MM.1S (cell line): Measurements from ENCODE around the gene ANKRD27.

ENCODE experiments used
- EZH2 ChIP-seq: fragments of 300-600 bp; sonication (generic); optimal IDR thresholded peaks from 2 replicates; pipeline ENCODE3; 2017; ENCODE audit warnings: low read depth, mild to moderate bottlenecking, antibody characterized with exemption, low read length, mixed read lengths
- EZH2phosphoT487 ChIP-seq: fragments of 300-600 bp; sonication (generic); IDR thresholded peaks from 2 replicates; pipeline ENCODE4 v1.6.1; 2018; ENCODE audit warnings: antibody characterized with exemption, low read length
- TF ChIP-seq, protein P1 (sequence below): fragments of 300-600 bp; sonication (generic); IDR thresholded peaks from 2 replicates; pipeline ENCODE4 v1.5.1; 2016; ENCODE audit warnings: antibody characterized with exemption, low read length, mixed read lengths

DNA sequence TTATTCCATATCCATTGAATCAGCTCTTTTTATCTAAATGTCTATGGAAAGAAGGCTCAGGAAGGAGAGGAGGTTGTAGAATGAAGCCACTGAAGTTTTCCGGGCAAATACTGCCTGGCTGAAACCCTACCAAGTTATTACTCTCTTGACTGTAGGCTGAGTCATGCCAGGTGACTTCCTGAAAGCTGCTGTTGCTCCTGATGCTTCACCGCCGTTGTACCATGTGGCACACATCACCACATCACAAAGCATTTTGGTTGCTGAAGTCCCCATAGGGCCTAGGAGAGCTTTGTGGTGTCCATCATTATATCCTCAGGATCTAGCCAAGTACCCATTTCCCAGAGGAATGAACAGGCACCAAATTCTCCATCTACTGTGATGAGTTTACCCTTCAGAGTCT lies 33.5 kb upstream of the ANKRD27 start:
- TF ChIP-seq, protein P1, sequence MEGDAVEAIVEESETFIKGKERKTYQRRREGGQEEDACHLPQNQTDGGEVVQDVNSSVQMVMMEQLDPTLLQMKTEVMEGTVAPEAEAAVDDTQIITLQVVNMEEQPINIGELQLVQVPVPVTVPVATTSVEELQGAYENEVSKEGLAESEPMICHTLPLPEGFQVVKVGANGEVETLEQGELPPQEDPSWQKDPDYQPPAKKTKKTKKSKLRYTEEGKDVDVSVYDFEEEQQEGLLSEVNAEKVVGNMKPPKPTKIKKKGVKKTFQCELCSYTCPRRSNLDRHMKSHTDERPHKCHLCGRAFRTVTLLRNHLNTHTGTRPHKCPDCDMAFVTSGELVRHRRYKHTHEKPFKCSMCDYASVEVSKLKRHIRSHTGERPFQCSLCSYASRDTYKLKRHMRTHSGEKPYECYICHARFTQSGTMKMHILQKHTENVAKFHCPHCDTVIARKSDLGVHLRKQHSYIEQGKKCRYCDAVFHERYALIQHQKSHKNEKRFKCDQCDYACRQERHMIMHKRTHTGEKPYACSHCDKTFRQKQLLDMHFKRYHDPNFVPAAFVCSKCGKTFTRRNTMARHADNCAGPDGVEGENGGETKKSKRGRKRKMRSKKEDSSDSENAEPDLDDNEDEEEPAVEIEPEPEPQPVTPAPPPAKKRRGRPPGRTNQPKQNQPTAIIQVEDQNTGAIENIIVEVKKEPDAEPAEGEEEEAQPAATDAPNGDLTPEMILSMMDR: no peak
- TF ChIP-seq EZH2phosphoT487 (no peak), EZH2 (no peak)
